ENCODE results near the gene CBLN1.
"Not testable (repeated sequence)": the region's sequence is repeated elsewhere in the genome, so short reads cannot be mapped to it uniquely, and the experiment has no call there.

CBLN1 gene

DNA sequence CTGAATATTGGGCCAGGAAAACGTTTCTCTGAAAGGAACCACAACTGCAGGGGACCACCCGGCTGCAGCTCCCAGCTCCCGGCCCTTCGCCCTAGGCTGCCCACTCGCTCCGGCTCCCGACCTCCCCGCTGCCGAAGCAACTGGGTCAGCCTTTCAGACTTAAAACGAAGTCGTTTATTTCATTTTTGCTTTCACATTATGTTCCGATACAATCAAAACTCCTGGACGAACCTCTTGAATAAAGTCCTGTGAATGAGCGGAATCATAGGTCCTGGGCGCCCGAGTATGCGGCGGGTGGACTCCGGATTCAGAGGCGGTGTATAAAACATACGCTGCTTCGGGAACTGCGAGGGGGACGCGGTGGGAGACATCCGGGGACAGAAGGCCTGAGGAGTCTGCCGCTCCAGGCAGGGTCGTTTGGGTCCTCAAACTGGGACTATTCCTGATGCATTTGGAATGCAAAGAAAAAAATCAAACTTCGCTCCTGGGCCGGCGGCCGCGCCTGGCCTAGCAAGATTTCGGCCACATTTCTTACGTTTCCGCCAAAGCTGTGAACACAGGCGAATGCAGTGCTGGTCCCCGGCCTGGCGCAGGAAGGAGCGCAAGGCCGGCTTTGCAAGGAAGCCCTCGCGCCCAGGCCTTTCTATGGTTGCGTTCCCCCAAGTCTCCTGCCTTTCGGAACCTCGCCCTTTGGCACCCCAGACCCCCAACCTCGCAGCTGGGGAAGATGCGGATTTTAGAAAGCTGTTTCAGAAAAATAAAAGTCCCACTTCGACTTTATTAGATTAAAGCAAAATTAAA, 3.7 kb downstream of the CBLN1 start:
- no peak for DNase-seq (ENCODE audit: low read depth in 2 of 2)

DNA sequence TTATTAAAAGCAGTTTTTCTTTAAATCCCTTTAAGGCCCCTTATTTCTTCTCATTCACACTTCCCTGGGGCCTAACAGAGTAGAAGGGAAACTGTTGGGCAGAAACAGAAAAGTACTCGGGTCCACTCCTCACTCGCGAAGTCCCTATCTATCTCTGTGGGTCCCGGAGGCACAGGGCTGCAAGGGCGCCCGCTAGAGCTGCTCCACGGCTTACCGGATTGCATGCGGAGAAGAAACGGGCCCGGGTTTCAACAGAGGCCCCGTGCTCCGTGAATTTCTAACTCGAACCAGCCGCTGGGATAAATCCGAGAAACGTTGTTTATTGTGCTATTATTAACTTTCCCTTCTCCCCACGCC, 4.3 kb downstream of the CBLN1 start:
- DNase-seq (ENCODE audit: low read depth in 2 of 2) = no peak

- DNase-seq (ENCODE audit: low read depth in 2 of 2) = no peak
Measured at GRCh38 chr16:49276646-49277385, 4.8 kb downstream of the CBLN1 start.

- DNase-seq (ENCODE audit: low read depth in 2 of 2) = no peak
Measured at GRCh38 chr16:49275870-49276269, 5.8 kb downstream of the CBLN1 start.

- no peak for DNase-seq (ENCODE audit: low read depth in 2 of 2)
Measured at GRCh38 chr16:49275050-49275730, 6.4 kb downstream of the CBLN1 start.

- DNase-seq (ENCODE audit: low read depth in 2 of 2) = no peak
Measured at GRCh38 chr16:49274591-49274990, 7.0 kb downstream of the CBLN1 start.

DNA sequence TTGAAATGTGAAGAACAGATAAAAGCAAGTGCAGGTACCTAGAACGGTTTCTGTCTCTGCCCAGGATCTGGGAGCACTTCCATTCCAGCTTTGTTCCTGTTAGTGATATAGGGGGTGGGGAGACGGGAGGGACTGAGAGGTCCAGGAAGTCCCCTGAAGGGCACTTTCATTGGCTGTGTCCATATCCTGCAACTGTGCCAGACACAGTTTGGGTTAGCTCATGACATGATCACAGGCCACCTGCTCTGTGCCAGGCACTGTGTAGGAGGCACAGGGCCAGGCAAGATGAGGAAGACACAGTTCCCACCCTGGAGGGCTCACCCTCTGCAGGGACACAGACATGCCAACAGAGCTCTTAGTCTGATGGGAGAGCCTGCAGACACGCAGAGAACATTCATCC, 7.9 kb downstream of the CBLN1 start:
- DNase-seq (ENCODE audit: low read depth in 2 of 2) = no peak

DNA sequence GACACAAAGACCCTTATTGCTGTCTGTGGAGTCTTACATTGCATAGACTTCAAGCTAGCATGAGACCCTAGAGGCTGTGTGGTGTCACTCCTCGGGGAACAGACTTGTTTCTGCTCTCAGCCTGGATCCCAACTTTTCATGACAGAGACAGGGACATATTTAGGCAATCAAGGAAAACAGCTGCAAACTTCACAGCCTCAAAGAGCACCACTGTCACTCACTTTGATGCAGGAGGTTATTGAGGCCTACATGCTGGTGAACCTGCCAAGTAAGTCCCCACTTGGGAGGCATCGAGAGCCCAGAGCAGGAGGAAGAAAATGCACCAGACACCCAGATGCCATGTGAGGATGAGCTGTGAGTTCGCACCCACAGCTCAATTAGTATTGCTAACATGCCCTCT, 10.3 kb downstream of the CBLN1 start:
- no peak for DNase-seq (ENCODE audit: low read depth in 2 of 2)

GRCh38 chr16:49269201-49269600, 12.4 kb downstream of the CBLN1 start:
- DNase-seq (ENCODE audit: low read depth in 2 of 2) = no peak

DNA sequence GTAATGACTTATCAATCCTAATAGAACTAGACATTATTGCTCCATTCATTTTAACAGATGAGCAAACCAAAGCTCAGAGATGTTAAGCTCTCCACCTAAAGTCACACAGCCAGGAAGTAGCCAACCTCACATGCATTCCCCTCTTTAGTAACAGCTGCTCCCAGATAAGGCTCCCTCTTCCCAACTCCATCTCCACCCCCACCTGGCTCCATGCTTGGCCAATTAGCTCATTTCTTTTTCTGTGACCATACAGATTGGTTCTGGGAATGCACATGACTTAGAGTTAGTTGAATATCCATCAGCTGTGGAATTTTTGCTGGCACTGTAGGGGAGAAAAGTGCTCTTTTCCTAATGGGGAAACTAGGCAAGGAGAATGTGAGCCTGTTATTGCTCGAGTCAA, 13.0 kb downstream of the CBLN1 start:
- no peak for DNase-seq (ENCODE audit: low read depth in 2 of 2)

GRCh38 chr16:49262501-49262900, 19.1 kb downstream of the CBLN1 start:
- no peak for DNase-seq (ENCODE audit: low read depth in 2 of 2)

- no peak for DNase-seq (ENCODE audit: low read depth in 2 of 2)
Measured at GRCh38 chr16:49261930-49262329, 19.7 kb downstream of the CBLN1 start.

GRCh38 chr16:49260956-49261530, 20.6 kb downstream of the CBLN1 start:
- DNase-seq (ENCODE audit: low read depth in 2 of 2) = no peak

DNA sequence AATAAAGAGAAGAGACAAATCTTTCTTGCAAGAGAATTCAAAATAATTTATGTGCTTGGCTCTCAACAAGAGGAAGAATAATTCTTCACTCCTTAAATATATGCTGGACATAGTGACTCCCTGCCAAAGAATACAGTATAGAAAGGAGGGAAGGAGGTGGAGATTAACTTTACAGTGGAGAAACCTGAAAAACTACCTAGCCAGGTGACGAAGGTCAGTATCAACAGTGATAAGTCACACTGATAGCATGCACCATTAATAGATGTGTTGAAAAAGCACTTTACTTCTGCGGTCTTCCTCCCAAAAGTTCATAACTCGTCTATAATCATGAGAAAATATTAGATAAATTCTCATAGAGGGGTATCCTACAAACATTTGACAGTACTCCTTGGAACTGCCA, 21.4 kb downstream of the CBLN1 start:
- no peak for DNase-seq (ENCODE audit: low read depth in 2 of 2)

DNA sequence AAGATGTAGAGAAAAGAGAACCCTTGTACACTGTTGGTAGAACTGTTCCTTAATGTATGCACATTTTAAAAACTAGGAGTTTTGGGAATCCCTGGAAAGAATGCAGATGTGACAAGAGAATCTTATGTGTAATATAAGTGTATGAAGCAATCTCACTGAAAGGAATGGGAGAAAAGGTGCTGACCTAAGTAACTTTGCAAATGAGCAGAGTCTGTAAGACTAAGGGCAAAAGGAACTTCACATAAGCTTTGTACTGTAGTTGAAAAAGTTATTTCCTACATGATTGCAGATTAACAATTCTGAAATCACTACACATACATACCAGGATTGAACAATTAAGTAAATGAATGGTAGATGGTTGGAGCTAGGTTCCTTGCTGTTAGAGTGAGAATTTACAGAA, 22.3 kb downstream of the CBLN1 start:
- DNase-seq (ENCODE audit: low read depth in 2 of 2) = no peak

- DNase-seq (ENCODE audit: low read depth in 2 of 2) = no peak
Measured at GRCh38 chr16:49250689-49251088, 30.9 kb downstream of the CBLN1 start.

- no peak for DNase-seq (ENCODE audit: low read depth in 2 of 2)
Measured at GRCh38 chr16:49248227-49248626, 33.4 kb downstream of the CBLN1 start.

DNA sequence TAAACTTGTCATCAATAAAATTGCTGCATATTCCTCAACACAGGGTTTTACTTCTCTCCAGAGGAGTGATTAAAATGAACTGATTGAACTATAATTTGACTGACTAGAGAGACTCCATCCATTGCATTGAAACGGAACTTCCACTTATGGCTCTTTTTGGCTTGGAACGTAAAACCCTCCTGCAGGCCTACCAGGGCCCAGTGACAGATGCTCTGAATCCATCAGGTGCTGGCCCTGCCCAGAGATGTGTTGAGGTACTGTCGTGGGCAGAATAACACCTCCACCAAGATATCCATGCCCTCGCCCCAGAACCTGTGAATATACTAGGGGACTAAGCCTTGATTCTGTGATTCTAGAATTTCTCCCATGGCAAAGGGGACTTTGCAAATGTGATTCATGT, 45.4 kb downstream of the CBLN1 start:
- DNase-seq (ENCODE audit: low read depth in 2 of 2) = no peak

DNA sequence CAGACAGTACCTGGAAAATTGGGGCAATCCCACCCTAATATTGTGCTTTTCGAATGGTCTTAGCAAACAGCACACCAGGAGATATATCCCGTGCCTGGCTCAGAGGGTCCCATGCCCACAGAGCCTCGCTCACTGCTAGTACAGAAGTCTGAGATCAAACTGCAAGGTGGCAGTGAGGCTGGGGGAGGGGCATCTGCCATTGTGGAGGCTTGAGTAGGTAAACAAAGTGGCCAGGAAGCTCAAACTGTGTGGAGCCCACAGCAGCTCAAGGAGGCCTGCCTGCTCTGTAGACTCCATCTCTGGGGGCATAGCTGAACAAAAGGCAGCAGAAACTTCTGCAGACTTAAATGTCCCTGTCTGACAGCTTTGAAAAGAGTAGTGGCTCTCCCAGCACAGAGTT, 53.3 kb downstream of the CBLN1 start:
- not testable (repeated sequence) for DNase-seq (ENCODE audit: low read depth in 2 of 2)

Measured in stimulated activated CD4-positive, alpha-beta T cell treated with anti-CD3 and anti-CD28 coated beads, Interleukin-12 subunit alpha, Interleukin-12 subunit beta, amount 100 ng/mL, for 24 hours (primary cell).